Fibroblast of pulmonary artery (primary cell): ENCODE measurements around the gene HIGD1B.
A peak's percentile ranks its signal among the peaks of the same experiment; 100 is the strongest.

Source experiments
- DNase-seq: peaks from one replicate; pipeline ENCODE4 v3.0.0-alpha.2; 2010; ENCODE audit warnings: low read depth
- H3K4me3 ChIP-seq: replicated peaks from 2 replicates; pipeline ENCODE4 v1.5.1; 2011; ENCODE audit warnings: low read depth, mild to moderate bottlenecking, control low read depth, low read length, moderate library complexity
- CTCF ChIP-seq: IDR thresholded peaks from 2 replicates; pipeline ENCODE4 v1.5.1; 2011; ENCODE audit warnings: mild to moderate bottlenecking, control low read depth, low read length, inconsistent platforms; ENCODE audit errors: missing control alignments

The HIGD1B gene

GRCh38 chr17:44889003-44889402 lies 41.3 kb downstream of the HIGD1B start:
- DNase-seq, result no peak
- TF ChIP-seq CTCF, result no peak
- H3K4me3 ChIP-seq, result no peak overlapping the region

- no peak for TF ChIP-seq CTCF
- no peak for DNase-seq
- H3K4me3 ChIP-seq, result no peak overlapping the region
Observed at GRCh38 chr17:44892250-44892649, 44.6 kb downstream of the HIGD1B start.

GRCh38 chr17:44894642-44895041 lies 47.0 kb downstream of the HIGD1B start:
- H3K4me3 ChIP-seq, result no peak overlapping the region
- DNase-seq, result no peak
- no peak for TF ChIP-seq CTCF

GRCh38 chr17:44898768-44899073 lies 51.0 kb downstream of the HIGD1B start:
- peak overlapping the region; percentile 98 for H3K4me3 ChIP-seq
- DNase-seq, result peak; percentile 40
- no peak for TF ChIP-seq CTCF

GRCh38 chr17:44899074-44899782 lies 51.5 kb downstream of the HIGD1B start, which contains the start of gene EFTUD2:
EFTUD2 (minus strand) TSS chr17:44899445; CDS start chr17:44894521, 4,924 bp downstream.
- peak; percentile 92 for DNase-seq
- no peak for TF ChIP-seq CTCF
- peak within 1 kb of the TSS; percentile 98 for H3K4me3 ChIP-seq
